Epithelial cell of proximal tubule (primary cell): ENCODE data around the gene KIF26B. TPM values are rescaled to one million over a fixed set of nuclear protein-coding genes. Genes with fewer than 3 reads are reported as not detected.

Experiments
- DNase-seq: peaks from one replicate; pipeline ENCODE4 v3.0.0-alpha.2; 2011; ENCODE audit warnings: low read depth
- H3K4me3 ChIP-seq: 2 replicates; pipeline ENCODE4 v1.5.1; 2011; ENCODE audit warnings: low read depth, mild to moderate bottlenecking, low read length
- total RNA-seq: library from RNA; depleted of rRNA; stranded (reverse); fragments of >200 nt; gene quantifications from 2 replicates; pipeline ENCODE4 v1.2.3, GENCODE V29; 2015
- TF ChIP-seq, protein P1 (sequence below): conservative IDR thresholded peaks from 2 replicates; pipeline ENCODE4 v1.5.1; 2012; ENCODE audit warnings: low read depth, mild to moderate bottlenecking, low read length

Gene KIF26B
- total RNA-seq, 1 donor from 2014 or later, result 2.8 TPM

GRCh38 chr1:245270972-245271371, 116.2 kb downstream of the KIF26B start:
- no peak overlapping the region for H3K4me3 ChIP-seq
- DNase-seq, result no peak
- TF ChIP-seq, protein P1, sequence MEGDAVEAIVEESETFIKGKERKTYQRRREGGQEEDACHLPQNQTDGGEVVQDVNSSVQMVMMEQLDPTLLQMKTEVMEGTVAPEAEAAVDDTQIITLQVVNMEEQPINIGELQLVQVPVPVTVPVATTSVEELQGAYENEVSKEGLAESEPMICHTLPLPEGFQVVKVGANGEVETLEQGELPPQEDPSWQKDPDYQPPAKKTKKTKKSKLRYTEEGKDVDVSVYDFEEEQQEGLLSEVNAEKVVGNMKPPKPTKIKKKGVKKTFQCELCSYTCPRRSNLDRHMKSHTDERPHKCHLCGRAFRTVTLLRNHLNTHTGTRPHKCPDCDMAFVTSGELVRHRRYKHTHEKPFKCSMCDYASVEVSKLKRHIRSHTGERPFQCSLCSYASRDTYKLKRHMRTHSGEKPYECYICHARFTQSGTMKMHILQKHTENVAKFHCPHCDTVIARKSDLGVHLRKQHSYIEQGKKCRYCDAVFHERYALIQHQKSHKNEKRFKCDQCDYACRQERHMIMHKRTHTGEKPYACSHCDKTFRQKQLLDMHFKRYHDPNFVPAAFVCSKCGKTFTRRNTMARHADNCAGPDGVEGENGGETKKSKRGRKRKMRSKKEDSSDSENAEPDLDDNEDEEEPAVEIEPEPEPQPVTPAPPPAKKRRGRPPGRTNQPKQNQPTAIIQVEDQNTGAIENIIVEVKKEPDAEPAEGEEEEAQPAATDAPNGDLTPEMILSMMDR, result no peak

GRCh38 chr1:245272676-245273075, 117.9 kb downstream of the KIF26B start:
- TF ChIP-seq, protein P1, result no peak
- no peak overlapping the region for H3K4me3 ChIP-seq
- DNase-seq, result no peak

DNA sequence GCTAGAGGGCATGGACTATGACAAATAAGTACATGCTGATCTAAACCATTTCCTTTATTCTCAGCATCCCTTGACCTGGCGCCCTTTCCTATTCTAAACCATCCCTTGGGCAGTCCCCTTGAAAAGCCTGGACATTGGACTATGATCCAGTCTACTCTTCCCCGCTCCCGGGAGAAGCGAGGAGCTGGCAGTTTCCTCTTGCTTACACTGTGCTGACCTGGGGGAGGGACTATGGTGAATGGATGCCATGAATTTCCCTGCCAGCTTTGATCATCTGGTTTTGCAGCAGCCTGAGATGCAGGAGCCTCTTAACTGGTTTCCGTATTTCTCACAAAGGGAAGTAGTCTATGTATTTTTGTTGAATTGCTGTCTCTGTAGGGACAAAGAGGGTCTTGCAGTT, 121.7 kb downstream of the KIF26B start:
- no peak overlapping the region for H3K4me3 ChIP-seq
- DNase-seq, result no peak
- TF ChIP-seq, protein P1, result no peak

- no peak overlapping the region for H3K4me3 ChIP-seq
- DNase-seq, result no peak
- TF ChIP-seq, protein P1, result peak; percentile 66
These were observed 122.5 kb downstream of the KIF26B start for GRCh38 chr1:245277276-245277675.

- DNase-seq, result no peak
- TF ChIP-seq, protein P1, result no peak
- H3K4me3 ChIP-seq, result no peak overlapping the region
These were observed 124.1 kb downstream of the KIF26B start for GRCh38 chr1:245278846-245279245.

- no peak for DNase-seq
- TF ChIP-seq, protein P1, result no peak
- no peak overlapping the region for H3K4me3 ChIP-seq
These were observed 124.6 kb downstream of the KIF26B start for GRCh38 chr1:245279346-245279745.

DNA sequence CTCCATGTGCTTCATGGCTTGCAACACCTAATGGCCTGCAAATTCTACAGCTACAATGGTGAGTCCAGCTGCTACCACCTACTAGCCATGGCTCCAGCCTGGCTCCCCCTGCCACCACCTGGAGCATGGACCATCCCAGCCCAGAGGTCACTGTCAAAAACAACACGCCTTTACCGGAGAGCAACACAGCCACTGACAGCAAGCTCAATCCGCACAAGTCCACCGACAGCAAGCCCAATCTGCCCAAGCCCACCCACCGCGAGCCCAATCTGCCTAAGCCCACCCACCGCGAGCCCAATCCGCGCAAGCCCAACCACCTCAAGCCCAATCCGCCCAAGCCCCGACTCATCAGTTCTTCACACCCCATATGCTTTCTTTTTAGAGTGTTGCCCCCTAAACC, 128.2 kb downstream of the KIF26B start:
- TF ChIP-seq, protein P1, result no peak
- no peak overlapping the region for H3K4me3 ChIP-seq
- DNase-seq, result no peak
